ENCODE results near the gene ASPG.
A peak's percentile ranks its signal among the peaks of the same experiment; 100 is the strongest.

Gene ASPG

DNA sequence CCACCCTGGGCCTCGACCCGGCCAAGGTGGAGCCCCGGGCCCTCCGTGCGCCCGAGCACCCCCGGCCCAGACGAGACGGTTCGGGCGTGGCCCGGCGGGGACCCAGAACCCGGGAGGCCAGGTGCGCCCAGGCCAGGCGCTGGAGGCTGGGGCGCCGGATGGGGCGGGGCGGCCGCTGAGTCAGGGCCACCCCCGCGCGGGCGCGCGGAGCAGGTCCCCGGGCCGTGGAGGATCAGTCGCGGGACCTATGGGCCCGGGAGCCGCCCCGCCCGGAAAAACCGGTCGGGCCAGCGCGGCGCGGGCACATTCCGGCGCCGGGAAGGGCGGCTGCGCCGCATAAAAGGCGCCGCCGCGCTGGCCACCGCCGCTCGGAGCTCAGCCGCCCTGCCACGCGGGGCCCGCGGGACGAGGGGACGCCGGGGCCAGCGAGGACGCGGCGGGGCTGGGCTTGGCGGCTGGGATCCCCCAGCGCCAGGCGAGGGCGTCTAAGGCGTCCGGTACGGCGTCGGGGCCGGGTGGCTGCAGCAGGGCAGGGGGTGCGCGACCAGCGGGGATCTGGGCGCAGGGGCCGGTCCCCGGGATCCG lies 31.3 kb downstream of the ASPG start:
- H3K27me3 ChIP-seq (ENCODE audit: low read depth, low read length): peaks cover 21% of the 10 kb centered on the region
- no peak overlapping the region for H3K27ac ChIP-seq (ENCODE audit: low read length)
- H3K4me1 ChIP-seq (ENCODE audit: control insufficient read depth in 1 of 2, insufficient read depth in 2 of 2, low read length in 2 of 2): peaks cover 0 to 19% of the 10 kb centered on the region in 2 donors
- peak overlapping the region; percentile 21 to 68 for H3K4me3 ChIP-seq (ENCODE audit: low read depth in 1 of 2, low read length in 2 of 2)
- H3K9me3 ChIP-seq (ENCODE audit: control insufficient read depth in 1 of 2, low read length in 2 of 2): no peaks in the 10 kb centered on the region
- H3K36me3 ChIP-seq (ENCODE audit: control insufficient read depth in 1 of 2, insufficient read depth in 2 of 2, low read length in 2 of 2): no peaks in the 10 kb centered on the region

DNA sequence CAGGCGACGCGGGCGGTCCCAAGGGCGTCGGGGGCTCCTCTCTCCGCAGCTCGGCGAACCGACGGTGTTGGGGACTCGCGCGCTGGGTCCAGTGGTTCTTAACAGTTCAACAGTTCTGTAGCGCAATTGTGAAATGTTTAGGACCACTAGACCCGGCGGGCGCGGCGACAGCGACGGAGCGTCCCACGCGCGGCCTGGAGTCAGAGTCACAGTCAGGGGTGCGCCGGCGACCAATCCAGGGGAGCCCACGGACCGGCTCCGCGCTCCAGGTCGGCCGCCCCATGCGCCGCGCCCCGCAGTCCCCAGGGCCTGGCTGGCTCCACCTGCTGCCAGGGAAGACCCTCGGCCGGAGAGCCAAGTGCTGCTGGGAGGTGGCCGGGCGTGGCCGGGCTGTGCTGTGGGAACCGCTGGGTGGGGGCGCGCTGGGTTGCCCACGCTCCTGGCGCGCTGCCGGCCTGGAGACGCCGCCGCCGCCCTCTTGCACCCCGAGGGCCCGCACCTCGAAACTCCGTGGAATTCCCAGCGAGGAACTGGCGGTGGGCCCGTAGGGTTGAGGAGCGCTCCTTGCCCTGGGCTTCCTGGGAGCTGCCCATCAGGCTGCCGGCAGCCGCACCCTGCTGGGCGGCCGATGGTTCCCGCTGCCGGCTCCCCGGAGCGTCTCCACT lies 32.0 kb downstream of the ASPG start:
- H3K36me3 ChIP-seq (ENCODE audit: control insufficient read depth in 1 of 2, insufficient read depth in 2 of 2, low read length in 2 of 2): no peaks in the 10 kb centered on the region
- H3K4me3 ChIP-seq (ENCODE audit: low read depth in 1 of 2, low read length in 2 of 2): peak overlapping the region in 1 of 2 donors; percentile 68
- peaks cover 21% of the 10 kb centered on the region for H3K27me3 ChIP-seq (ENCODE audit: low read depth, low read length)
- no peak overlapping the region for H3K27ac ChIP-seq (ENCODE audit: low read length)
- peaks cover 0 to 19% of the 10 kb centered on the region in 2 donors for H3K4me1 ChIP-seq (ENCODE audit: control insufficient read depth in 1 of 2, insufficient read depth in 2 of 2, low read length in 2 of 2)
- H3K9me3 ChIP-seq (ENCODE audit: control insufficient read depth in 1 of 2, low read length in 2 of 2): no peaks in the 10 kb centered on the region

DNA sequence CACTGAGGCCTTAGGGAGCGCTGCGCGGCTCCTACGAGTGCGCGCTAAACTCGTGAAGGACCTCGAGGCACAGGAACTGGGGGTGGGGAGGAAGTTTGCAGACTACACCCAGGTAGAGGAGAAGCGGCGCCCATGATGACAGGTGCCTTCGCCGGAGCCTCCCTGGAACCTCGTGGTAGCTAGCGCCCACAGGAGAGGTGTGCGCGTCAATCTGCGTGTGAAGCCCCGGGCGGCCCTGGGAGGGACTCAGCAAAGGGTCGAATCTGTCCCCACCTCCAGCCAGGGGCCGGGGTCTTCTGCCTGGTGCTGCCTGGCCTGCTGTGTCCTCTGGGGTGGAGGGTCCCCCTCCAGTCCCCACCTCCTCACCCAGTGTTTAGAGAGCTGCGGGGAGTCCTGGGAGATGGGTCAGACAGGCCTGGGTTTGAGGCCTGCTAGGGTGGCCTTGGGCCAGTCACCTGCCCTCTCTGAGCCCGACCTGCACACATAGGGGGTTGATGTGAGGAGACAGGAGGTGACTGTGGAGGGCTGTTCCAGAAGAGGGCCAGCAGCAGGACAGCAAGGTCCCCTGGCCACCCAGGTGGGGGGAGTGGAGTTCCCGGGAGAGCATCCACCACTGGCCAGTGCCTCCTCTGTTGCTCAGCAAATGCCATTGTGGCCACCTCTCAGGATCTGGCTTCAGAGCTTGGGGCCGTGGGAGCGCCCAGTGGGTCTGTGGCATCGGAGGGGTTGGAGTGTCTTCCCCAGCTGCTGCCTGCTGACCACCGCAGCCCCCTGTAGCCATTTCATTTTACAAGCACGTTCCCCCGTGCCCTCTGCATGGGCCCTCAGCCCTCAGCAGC lies 32.7 kb downstream of the ASPG start:
- Histone ChIP-seq H3K4me1 (ENCODE audit: control insufficient read depth in 1 of 2, insufficient read depth in 2 of 2, low read length in 2 of 2) (peaks cover 0 to 19% of the 10 kb centered on the region in 2 donors), H3K4me3 (ENCODE audit: low read depth in 1 of 2, low read length in 2 of 2) (no peak overlapping the region), H3K27me3 (ENCODE audit: low read depth, low read length) (peaks cover 21% of the 10 kb centered on the region), H3K9me3 (ENCODE audit: control insufficient read depth in 1 of 2, low read length in 2 of 2) (no peaks in the 10 kb centered on the region), H3K36me3 (ENCODE audit: control insufficient read depth in 1 of 2, insufficient read depth in 2 of 2, low read length in 2 of 2) (no peaks in the 10 kb centered on the region), H3K27ac (ENCODE audit: low read length) (no peak overlapping the region)

DNA sequence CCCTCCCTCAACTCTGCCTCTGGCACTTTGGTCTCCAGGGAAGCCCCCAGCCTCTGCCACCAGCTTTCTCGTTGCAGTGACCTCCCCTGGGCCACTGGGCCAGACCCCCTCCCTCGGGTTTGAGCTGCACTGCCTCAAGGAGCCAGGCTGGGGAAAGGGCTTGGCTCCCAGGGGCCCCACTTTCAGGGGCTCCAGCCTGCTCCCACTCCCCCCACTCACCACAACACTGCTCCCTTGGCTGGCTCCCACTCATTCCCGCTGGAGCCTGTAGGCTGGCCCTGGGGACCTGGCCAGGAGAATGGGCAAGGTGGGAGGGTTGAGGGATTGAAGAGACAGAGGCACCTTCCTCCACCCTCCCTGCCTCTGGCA lies 33.6 kb downstream of the ASPG start:
- Histone ChIP-seq H3K9me3 (ENCODE audit: control insufficient read depth in 1 of 2, low read length in 2 of 2) (peaks cover 0 to 6% of the 10 kb centered on the region in 2 donors), H3K4me1 (ENCODE audit: control insufficient read depth in 1 of 2, insufficient read depth in 2 of 2, low read length in 2 of 2) (peaks cover 0 to 19% of the 10 kb centered on the region in 2 donors), H3K27me3 (ENCODE audit: low read depth, low read length) (peaks cover 21% of the 10 kb centered on the region), H3K4me3 (ENCODE audit: low read depth in 1 of 2, low read length in 2 of 2) (no peak overlapping the region), H3K27ac (ENCODE audit: low read length) (no peak overlapping the region), H3K36me3 (ENCODE audit: control insufficient read depth in 1 of 2, insufficient read depth in 2 of 2, low read length in 2 of 2) (no peaks in the 10 kb centered on the region)

DNA sequence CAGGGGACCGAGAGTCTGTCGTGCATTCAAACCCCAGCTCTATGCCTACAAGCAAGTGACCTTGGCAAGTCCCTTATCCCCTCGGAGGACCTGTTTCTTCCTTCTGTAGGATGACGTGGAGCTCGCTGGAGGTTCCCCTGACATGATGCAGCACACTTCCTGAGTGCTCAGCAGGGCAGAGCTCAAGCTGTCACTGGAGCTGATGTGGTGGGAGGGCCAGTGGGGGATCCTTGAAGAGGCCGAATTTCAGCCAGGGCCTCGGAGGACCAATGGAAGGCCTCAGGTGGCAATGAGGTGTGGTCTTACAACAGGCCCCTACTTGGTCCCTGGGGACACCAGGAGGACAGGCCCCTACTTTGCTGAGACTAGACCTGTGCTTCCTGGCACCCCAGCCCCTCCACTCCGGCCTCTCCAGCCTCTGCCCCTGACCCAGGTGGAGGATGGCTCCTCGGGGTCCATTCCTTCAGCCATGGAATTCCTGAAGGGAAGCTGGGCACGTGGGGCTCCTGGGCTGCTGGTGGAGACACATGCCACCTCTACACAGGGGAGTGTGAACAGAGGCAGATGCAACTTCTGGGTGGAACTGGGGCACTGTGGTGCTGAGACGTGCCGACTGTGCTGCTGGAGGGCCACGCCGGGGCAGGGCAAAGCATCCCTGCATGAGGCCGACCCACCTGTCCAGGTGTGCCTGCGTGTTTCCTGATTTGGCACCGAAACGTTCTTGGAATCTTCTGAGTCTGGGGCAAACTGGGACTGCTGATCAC lies 34.2 kb downstream of the ASPG start:
- H3K36me3 ChIP-seq (ENCODE audit: control insufficient read depth in 1 of 2, insufficient read depth in 2 of 2, low read length in 2 of 2): no peaks in the 10 kb centered on the region
- peaks cover 0 to 8% of the 10 kb centered on the region in 2 donors for H3K9me3 ChIP-seq (ENCODE audit: control insufficient read depth in 1 of 2, low read length in 2 of 2)
- H3K4me3 ChIP-seq (ENCODE audit: low read depth in 1 of 2, low read length in 2 of 2): no peak overlapping the region
- H3K4me1 ChIP-seq (ENCODE audit: control insufficient read depth in 1 of 2, insufficient read depth in 2 of 2, low read length in 2 of 2): peaks cover 0 to 19% of the 10 kb centered on the region in 2 donors
- peaks cover 21% of the 10 kb centered on the region for H3K27me3 ChIP-seq (ENCODE audit: low read depth, low read length)
- no peak overlapping the region for H3K27ac ChIP-seq (ENCODE audit: low read length)

DNA sequence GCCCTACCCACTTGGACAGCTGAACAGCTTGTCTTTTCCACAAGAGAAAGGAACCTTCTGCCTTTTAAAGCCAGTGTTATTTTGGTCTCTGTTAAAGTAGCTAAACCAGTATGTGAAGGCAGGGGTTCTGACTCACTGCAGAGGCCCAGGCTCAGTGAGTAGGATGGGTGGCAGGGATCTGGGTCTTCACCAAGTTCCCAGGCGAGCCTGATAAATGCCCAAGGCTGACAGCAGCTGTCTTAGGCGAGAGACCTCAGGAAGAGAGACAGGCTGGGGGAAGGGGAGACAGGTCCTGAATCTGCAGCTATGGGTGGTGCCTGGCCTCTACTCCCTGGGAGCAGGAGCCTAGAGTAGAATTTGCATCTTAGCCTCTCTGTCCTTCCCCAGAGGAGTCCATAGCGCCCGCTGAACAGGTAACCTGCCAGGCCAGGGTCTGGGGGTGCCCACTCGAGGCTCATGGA lies 34.8 kb downstream of the ASPG start:
- no peak overlapping the region for H3K27ac ChIP-seq (ENCODE audit: low read length)
- peaks cover 0 to 19% of the 10 kb centered on the region in 2 donors for H3K4me1 ChIP-seq (ENCODE audit: control insufficient read depth in 1 of 2, insufficient read depth in 2 of 2, low read length in 2 of 2)
- peaks cover 21% of the 10 kb centered on the region for H3K27me3 ChIP-seq (ENCODE audit: low read depth, low read length)
- H3K4me3 ChIP-seq (ENCODE audit: low read depth in 1 of 2, low read length in 2 of 2): no peak overlapping the region
- no peaks in the 10 kb centered on the region for H3K36me3 ChIP-seq (ENCODE audit: control insufficient read depth in 1 of 2, insufficient read depth in 2 of 2, low read length in 2 of 2)
- peaks cover 0 to 14% of the 10 kb centered on the region in 2 donors for H3K9me3 ChIP-seq (ENCODE audit: control insufficient read depth in 1 of 2, low read length in 2 of 2)

DNA sequence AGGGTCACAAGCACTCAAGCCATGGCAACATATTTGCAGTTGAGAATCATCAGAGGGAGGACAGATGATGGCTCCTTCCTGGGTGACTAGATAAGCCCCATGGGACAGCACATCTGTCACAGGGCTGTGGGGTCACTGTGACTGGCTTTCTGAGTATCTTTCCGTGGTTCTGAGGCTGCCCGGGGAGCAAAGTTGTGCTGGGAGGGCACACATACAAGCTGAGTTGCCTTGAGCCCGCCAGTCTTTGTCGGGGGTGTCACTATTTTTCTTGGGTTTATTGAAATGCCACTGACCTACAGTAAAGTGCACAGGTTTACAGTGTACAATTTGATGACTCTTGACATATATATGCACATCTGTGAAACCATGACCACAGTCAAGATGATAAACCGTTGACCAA lies 35.6 kb downstream of the ASPG start:
- Histone ChIP-seq H3K36me3 (ENCODE audit: control insufficient read depth in 1 of 2, insufficient read depth in 2 of 2, low read length in 2 of 2) (no peaks in the 10 kb centered on the region), H3K4me3 (ENCODE audit: low read depth in 1 of 2, low read length in 2 of 2) (no peak overlapping the region), H3K27me3 (ENCODE audit: low read depth, low read length) (peaks cover 19% of the 10 kb centered on the region), H3K9me3 (ENCODE audit: control insufficient read depth in 1 of 2, low read length in 2 of 2) (peaks cover 0 to 16% of the 10 kb centered on the region in 2 donors), H3K4me1 (ENCODE audit: control insufficient read depth in 1 of 2, insufficient read depth in 2 of 2, low read length in 2 of 2) (peaks cover 0 to 17% of the 10 kb centered on the region in 2 donors), H3K27ac (ENCODE audit: low read length) (no peak overlapping the region)

DNA sequence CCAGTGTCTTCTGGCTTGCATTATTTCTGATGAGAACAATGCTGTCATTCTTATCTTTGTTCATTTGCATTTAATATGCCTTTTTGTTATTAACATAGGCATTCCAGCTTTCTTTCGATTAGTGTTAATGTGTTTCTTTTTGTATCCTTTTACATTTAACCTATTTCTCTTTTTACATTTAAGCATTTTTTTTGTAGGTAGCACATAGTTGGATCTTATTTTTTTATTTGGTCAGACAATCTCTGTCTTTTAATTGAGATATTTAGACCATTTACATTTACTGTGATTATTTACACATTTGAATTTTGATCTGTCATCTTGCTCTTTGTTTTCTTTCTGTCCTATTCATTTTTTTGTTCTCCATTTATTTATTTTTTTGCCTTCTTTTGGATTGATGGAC lies 38.4 kb downstream of the ASPG start:
- H3K9me3 ChIP-seq (ENCODE audit: control insufficient read depth in 1 of 2, low read length in 2 of 2): peaks cover 0 to 20% of the 10 kb centered on the region in 2 donors
- no peaks in the 10 kb centered on the region for H3K4me1 ChIP-seq (ENCODE audit: control insufficient read depth in 1 of 2, insufficient read depth in 2 of 2, low read length in 2 of 2)
- H3K27ac ChIP-seq (ENCODE audit: low read length): no peak overlapping the region
- H3K36me3 ChIP-seq (ENCODE audit: control insufficient read depth in 1 of 2, insufficient read depth in 2 of 2, low read length in 2 of 2): no peaks in the 10 kb centered on the region
- peaks cover 10% of the 10 kb centered on the region for H3K27me3 ChIP-seq (ENCODE audit: low read depth, low read length)
- no peak overlapping the region for H3K4me3 ChIP-seq (ENCODE audit: low read depth in 1 of 2, low read length in 2 of 2)

DNA sequence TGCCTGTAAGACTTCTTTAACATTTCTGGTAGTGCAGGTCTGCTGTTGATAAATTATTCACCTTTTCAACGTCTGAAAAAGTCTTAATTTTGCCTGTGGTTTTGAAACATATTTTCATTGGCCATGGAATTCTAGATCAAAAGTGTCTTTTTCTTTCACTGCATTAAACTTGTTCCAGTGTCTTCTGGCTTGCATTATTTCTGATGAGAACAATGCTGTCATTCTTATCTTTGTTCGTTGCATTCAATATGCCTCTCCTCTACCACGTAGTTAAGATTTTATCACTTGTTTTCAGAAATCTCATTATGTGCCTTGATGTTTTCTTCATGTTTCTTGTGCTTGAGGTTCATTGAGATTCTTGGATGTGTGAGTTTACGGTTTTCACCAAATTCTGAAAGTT lies 39.5 kb downstream of the ASPG start:
- peaks cover 8 to 30% of the 10 kb centered on the region in 2 donors for H3K9me3 ChIP-seq (ENCODE audit: control insufficient read depth in 1 of 2, low read length in 2 of 2)
- H3K36me3 ChIP-seq (ENCODE audit: control insufficient read depth in 1 of 2, insufficient read depth in 2 of 2, low read length in 2 of 2): no peaks in the 10 kb centered on the region
- no peak overlapping the region for H3K27ac ChIP-seq (ENCODE audit: low read length)
- H3K4me1 ChIP-seq (ENCODE audit: control insufficient read depth in 1 of 2, insufficient read depth in 2 of 2, low read length in 2 of 2): no peaks in the 10 kb centered on the region
- no peak overlapping the region for H3K4me3 ChIP-seq (ENCODE audit: low read depth in 1 of 2, low read length in 2 of 2)
- H3K27me3 ChIP-seq (ENCODE audit: low read depth, low read length): peaks cover under 1% of the 10 kb centered on the region

DNA sequence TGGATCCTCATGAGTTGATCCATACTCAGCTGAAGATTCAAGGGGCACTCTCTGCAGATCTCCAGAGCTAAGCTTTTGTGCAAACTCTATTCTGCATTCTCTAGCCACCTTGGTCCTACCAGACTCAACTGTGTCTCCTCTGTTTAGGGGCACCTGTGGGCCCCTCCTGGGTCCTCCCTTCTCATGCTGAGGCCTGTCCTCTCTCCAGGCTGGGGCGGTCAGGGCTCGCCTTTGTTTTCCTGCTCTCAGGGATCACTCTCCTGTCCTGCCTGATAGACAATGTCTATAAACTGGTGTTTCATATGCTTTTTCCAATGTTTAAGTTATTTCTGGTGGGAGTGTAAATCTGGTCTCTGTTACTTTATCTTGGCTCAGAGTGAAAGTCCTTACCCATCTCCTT lies 41.3 kb downstream of the ASPG start:
- Histone ChIP-seq H3K27me3 (ENCODE audit: low read depth, low read length) (no peaks in the 10 kb centered on the region), H3K4me3 (ENCODE audit: low read depth in 1 of 2, low read length in 2 of 2) (no peak overlapping the region), H3K9me3 (ENCODE audit: control insufficient read depth in 1 of 2, low read length in 2 of 2) (peaks cover 11 to 37% of the 10 kb centered on the region in 2 donors), H3K4me1 (ENCODE audit: control insufficient read depth in 1 of 2, insufficient read depth in 2 of 2, low read length in 2 of 2) (no peaks in the 10 kb centered on the region), H3K27ac (ENCODE audit: low read length) (no peak overlapping the region), H3K36me3 (ENCODE audit: control insufficient read depth in 1 of 2, insufficient read depth in 2 of 2, low read length in 2 of 2) (no peaks in the 10 kb centered on the region)

DNA sequence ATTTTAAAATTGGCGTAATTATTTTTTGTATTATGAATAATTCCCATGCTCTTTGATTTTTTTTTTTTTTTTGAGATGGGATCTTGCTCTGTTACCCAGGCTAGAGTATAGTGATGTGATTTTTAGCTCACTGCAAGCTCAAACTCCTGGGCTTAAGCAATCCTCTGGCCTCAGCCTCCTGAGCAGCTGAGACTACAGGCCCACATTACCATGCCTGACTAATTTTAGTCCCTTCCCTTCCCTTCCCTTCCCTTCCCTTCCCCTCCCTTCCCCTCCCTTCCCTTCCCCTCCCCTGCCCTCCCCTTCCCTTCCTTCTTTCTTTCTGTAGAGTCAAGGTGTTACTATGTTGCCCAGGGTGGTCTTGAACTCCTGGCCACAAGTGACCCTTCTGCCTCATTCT lies 43.5 kb downstream of the ASPG start:
- H3K4me3 ChIP-seq (ENCODE audit: low read depth in 1 of 2, low read length in 2 of 2): no peak overlapping the region
- H3K27ac ChIP-seq (ENCODE audit: low read length): no peak overlapping the region
- no peaks in the 10 kb centered on the region for H3K36me3 ChIP-seq (ENCODE audit: control insufficient read depth in 1 of 2, insufficient read depth in 2 of 2, low read length in 2 of 2)
- H3K27me3 ChIP-seq (ENCODE audit: low read depth, low read length): no peaks in the 10 kb centered on the region
- H3K9me3 ChIP-seq (ENCODE audit: control insufficient read depth in 1 of 2, low read length in 2 of 2): peaks cover 11 to 31% of the 10 kb centered on the region in 2 donors
- H3K4me1 ChIP-seq (ENCODE audit: control insufficient read depth in 1 of 2, insufficient read depth in 2 of 2, low read length in 2 of 2): no peaks in the 10 kb centered on the region
